HEK293 (cell line): Measurements from ENCODE around the gene HYDIN.

Experiments
- CTCF ChIA-PET: fragments of 350-600 bp; formaldehyde crosslinking; extraction: SDS; loops from one replicate; lab custom pipeline; 2021; ENCODE audit warnings: antibody characterized with exemption; lab: Yijun Ruan, JAX
- POLR2A ChIA-PET: fragments of 300-600 bp; formaldehyde crosslinking; extraction: SDS; loops from one replicate; lab custom pipeline; 2020; ENCODE audit warnings: antibody characterized with exemption, inconsistent platforms; lab: Yijun Ruan, JAX
- H3K27ac ChIP-seq: fragments of 200-500 bp; sonication (Bioruptor generic); 2 replicates; pipeline ENCODE4 v1.5.1; 2014; ENCODE audit warnings: low read depth, low read length, control low read depth, inconsistent platforms; ENCODE audit errors: extremely low read depth
- H3K36me3 ChIP-seq, 2 experiments: fragments of 200-500 bp in 1 of 2; sonication (Bioruptor generic) in 1 of 2; 1 replicate in 1 of 2; 2 replicates in 1 of 2; pipeline ENCODE4 v1.5.1; 2014 to 2017; ENCODE audit warnings: inconsistent platforms in 2 of 2, low read length in 2 of 2; ENCODE audit not compliant: control insufficient read depth in 2 of 2, insufficient read depth in 1 of 2
- H3K4me1 ChIP-seq: fragments of 200-500 bp; sonication (Bioruptor generic); 2 replicates; pipeline ENCODE4 v1.5.1; 2014; ENCODE audit warnings: mild to moderate bottlenecking, low read length, inconsistent platforms; ENCODE audit not compliant: control insufficient read depth, insufficient read depth
- H3K4me3 ChIP-seq: 2 replicates; pipeline ENCODE4 v1.5.1; 2011; ENCODE audit warnings: low read depth, mild to moderate bottlenecking, control low read depth, low read length, moderate library complexity
- H3K9me3 ChIP-seq: fragments of 200-500 bp; sonication (Bioruptor generic); 2 replicates; pipeline ENCODE4 v1.5.1; 2014; ENCODE audit warnings: low read depth, low read length, inconsistent platforms; ENCODE audit not compliant: control insufficient read depth, insufficient read depth
- TCF7L2 ChIP-seq: IDR thresholded peaks from 2 replicates; pipeline ENCODE4 v1.6.1; 2011; ENCODE audit warnings: low read depth, mild to moderate bottlenecking, inconsistent platforms, low read length, moderate library complexity, borderline replicate concordance
- ZNF114 ChIP-seq: fragments of 450-650 bp; formaldehyde crosslinking; IDR thresholded peaks from 2 replicates; pipeline ENCODE4 v1.5.0; 2017; ENCODE audit warnings: missing biosample characterization, missing genetic modification characterization
- ZNF121 ChIP-seq: fragments of 450-650 bp; formaldehyde crosslinking; IDR thresholded peaks from 2 replicates; pipeline ENCODE4 v1.5.1; 2016; ENCODE audit warnings: missing biosample characterization, missing genetic modification characterization
- ZNF18 ChIP-seq: fragments of 450-650 bp; formaldehyde crosslinking; IDR thresholded peaks from 2 replicates; pipeline ENCODE4 v1.5.1; 2016; ENCODE audit warnings: missing biosample characterization, missing genetic modification characterization
- ZNF292 ChIP-seq: fragments of 450-650 bp; formaldehyde crosslinking; IDR thresholded peaks from 2 replicates; pipeline ENCODE4 v1.5.1; 2016; ENCODE audit warnings: low read depth, missing biosample characterization, missing genetic modification characterization, borderline replicate concordance
- ZNF341 ChIP-seq: fragments of 450-650 bp; formaldehyde crosslinking; IDR thresholded peaks from 2 replicates; pipeline ENCODE4; 2016; ENCODE audit warnings: low read depth, missing biosample characterization, missing genetic modification characterization
- ZNF514 ChIP-seq: fragments of 450-650 bp; formaldehyde crosslinking; IDR thresholded peaks from 2 replicates; pipeline ENCODE4 v1.5.1; 2016; ENCODE audit warnings: missing biosample characterization, missing genetic modification characterization
- ZNF558 ChIP-seq: fragments of 450-650 bp; formaldehyde crosslinking; IDR thresholded peaks from 2 replicates; pipeline ENCODE4 v1.5.1; 2016; ENCODE audit warnings: missing biosample characterization, missing genetic modification characterization
- ZNF585B ChIP-seq: fragments of 450-650 bp; formaldehyde crosslinking; IDR thresholded peaks from 2 replicates; pipeline ENCODE4 v1.5.1; 2016; ENCODE audit warnings: missing biosample characterization, missing genetic modification characterization
- ZNF626 ChIP-seq: fragments of 450-650 bp; sonication (Bioruptor Pico); formaldehyde crosslinking; IDR thresholded peaks from 2 replicates; pipeline ENCODE4 v1.5.1; 2018; ENCODE audit warnings: missing biosample characterization, missing genetic modification characterization, inconsistent platforms
- ZNF830 ChIP-seq: fragments of 450-650 bp; IDR thresholded peaks from 2 replicates; pipeline ENCODE4 v1.5.0; 2018; ENCODE audit warnings: missing biosample characterization, missing genetic modification characterization, low read depth, mild to moderate bottlenecking, moderate library complexity
- ZXDB ChIP-seq: fragments of 450-650 bp; formaldehyde crosslinking; IDR thresholded peaks from 2 replicates; pipeline ENCODE4 v1.5.1; 2016; ENCODE audit warnings: missing biosample characterization, missing genetic modification characterization
- TF ChIP-seq, protein P1 (sequence below): fragments of 450-650 bp; formaldehyde crosslinking; IDR thresholded peaks from 2 replicates; pipeline ENCODE4 v1.5.1; 2016; ENCODE audit warnings: missing biosample characterization, missing genetic modification characterization
- TF ChIP-seq, protein P2 (sequence below): fragments of 450-650 bp; formaldehyde crosslinking; IDR thresholded peaks from 2 replicates; pipeline ENCODE4 v1.5.1; 2016; ENCODE audit warnings: missing biosample characterization, missing genetic modification characterization, borderline replicate concordance
- TF ChIP-seq, protein P3 (sequence below): fragments of 450-650 bp; formaldehyde crosslinking; IDR thresholded peaks from 2 replicates; pipeline ENCODE4; 2016; ENCODE audit warnings: missing biosample characterization, missing genetic modification characterization

Gene HYDIN

DNA sequence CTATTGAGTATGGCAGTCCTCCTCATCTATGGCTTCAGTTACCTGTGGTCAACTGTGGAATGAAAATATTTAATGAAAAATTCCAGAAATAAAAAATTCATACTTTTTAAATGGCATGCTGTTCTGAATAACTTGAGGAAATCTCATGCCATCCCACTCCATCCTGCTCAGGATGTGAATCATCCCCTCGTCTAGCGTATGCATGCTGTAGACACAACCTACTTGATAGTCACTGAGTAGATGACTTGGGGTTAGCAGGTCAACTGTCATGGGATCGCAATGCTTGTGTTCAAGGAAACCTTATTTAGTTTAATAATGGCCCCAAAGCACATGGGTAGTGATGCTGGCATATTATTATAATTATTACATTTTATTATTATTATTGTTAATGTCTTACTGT lies 424.7 kb downstream of the HYDIN start:
- POLR2A ChIA-PET, result no interaction called here
- Histone ChIP-seq H3K27ac (no peak overlapping the region), H3K36me3 (no peaks in the 10 kb centered on the region), H3K4me3 (no peak overlapping the region), H3K9me3 (no peaks in the 10 kb centered on the region), H3K4me1 (no peaks in the 10 kb centered on the region)
- TF ChIP-seq ZNF18 (tag by site-specific recombination) (no peak), ZNF114 (no peak), ZXDB (tag by site-specific recombination) (no peak)
- TF ChIP-seq, protein P1, sequence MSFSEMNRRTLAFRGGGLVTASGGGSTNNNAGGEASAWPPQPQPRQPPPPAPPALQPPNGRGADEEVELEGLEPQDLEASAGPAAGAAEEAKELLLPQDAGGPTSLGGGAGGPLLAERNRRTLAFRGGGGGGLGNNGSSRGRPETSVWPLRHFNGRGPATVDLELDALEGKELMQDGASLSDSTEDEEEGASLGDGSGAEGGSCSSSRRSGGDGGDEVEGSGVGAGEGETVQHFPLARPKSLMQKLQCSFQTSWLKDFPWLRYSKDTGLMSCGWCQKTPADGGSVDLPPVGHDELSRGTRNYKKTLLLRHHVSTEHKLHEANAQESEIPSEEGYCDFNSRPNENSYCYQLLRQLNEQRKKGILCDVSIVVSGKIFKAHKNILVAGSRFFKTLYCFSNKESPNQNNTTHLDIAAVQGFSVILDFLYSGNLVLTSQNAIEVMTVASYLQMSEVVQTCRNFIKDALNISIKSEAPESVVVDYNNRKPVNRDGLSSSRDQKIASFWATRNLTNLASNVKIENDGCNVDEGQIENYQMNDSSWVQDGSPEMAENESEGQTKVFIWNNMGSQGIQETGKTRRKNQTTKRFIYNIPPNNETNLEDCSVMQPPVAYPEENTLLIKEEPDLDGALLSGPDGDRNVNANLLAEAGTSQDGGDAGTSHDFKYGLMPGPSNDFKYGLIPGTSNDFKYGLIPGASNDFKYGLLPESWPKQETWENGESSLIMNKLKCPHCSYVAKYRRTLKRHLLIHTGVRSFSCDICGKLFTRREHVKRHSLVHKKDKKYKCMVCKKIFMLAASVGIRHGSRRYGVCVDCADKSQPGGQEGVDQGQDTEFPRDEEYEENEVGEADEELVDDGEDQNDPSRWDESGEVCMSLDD, result no peak
- TF ChIP-seq, protein P2, sequence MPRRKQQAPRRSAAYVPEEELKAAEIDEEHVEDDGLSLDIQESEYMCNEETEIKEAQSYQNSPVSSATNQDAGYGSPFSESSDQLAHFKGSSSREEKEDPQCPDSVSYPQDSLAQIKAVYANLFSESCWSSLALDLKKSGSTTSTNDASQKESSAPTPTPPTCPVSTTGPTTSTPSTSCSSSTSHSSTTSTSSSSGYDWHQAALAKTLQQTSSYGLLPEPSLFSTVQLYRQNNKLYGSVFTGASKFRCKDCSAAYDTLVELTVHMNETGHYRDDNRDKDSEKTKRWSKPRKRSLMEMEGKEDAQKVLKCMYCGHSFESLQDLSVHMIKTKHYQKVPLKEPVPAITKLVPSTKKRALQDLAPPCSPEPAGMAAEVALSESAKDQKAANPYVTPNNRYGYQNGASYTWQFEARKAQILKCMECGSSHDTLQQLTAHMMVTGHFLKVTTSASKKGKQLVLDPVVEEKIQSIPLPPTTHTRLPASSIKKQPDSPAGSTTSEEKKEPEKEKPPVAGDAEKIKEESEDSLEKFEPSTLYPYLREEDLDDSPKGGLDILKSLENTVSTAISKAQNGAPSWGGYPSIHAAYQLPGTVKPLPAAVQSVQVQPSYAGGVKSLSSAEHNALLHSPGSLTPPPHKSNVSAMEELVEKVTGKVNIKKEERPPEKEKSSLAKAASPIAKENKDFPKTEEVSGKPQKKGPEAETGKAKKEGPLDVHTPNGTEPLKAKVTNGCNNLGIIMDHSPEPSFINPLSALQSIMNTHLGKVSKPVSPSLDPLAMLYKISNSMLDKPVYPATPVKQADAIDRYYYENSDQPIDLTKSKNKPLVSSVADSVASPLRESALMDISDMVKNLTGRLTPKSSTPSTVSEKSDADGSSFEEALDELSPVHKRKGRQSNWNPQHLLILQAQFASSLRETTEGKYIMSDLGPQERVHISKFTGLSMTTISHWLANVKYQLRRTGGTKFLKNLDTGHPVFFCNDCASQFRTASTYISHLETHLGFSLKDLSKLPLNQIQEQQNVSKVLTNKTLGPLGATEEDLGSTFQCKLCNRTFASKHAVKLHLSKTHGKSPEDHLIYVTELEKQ (tag by site-specific recombination), result no peak
- TF ChIP-seq, protein P3, sequence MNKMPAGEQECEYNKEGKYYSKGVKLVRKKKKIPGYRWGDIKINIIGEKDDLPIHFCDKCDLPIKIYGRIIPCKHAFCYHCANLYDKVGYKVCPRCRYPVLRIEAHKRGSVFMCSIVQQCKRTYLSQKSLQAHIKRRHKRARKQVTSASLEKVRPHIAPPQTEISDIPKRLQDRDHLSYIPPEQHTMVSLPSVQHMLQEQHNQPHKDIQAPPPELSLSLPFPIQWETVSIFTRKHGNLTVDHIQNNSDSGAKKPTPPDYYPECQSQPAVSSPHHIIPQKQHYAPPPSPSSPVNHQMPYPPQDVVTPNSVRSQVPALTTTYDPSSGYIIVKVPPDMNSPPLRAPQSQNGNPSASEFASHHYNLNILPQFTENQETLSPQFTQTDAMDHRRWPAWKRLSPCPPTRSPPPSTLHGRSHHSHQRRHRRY (tag by site-specific recombination), result no peak
- CTCF ChIA-PET, result no interaction called here

GRCh38 chr16:70805380-70805779 lies 425.1 kb downstream of the HYDIN start:
- Histone ChIP-seq H3K4me3 (no peak overlapping the region), H3K27ac (no peak overlapping the region), H3K4me1 (no peaks in the 10 kb centered on the region), H3K9me3 (no peaks in the 10 kb centered on the region), H3K36me3 (no peaks in the 10 kb centered on the region)
- no peak for TF ChIP-seq ZNF626 (tag by site-specific recombination)
- no peak for TF ChIP-seq TCF7L2
- no peak for TF ChIP-seq ZNF830 (tag by site-specific recombination)
- TF ChIP-seq ZNF292, result no peak
- TF ChIP-seq ZNF585B (tag by site-specific recombination), result no peak
- TF ChIP-seq ZNF558, result no peak
- no peak for TF ChIP-seq ZNF121 (tag by site-specific recombination)
- TF ChIP-seq ZNF341, result no peak
- no peak for TF ChIP-seq ZNF514 (tag by site-specific recombination)
- ChIA-PET CTCF (no interaction called here), POLR2A (no interaction called here)
